ENCODE results near the gene TRPM5. TPM values are rescaled to one million over a fixed set of nuclear protein-coding genes. Genes with fewer than 3 reads are reported as not detected.
A peak's percentile ranks its signal among the peaks of the same experiment; 100 is the strongest.

The TRPM5 gene
- total and polyA plus RNA-seq, 9 of the 15 experiments (the other 6 are each of a cell fraction or from before 2014, with no cell fraction given), result not detected

- no peak for TF ChIP-seq TEAD1 (CRISPR knock-in tag; IDR thresholded peaks at IDR 0.05)
- TF ChIP-seq ETS1 (conservative IDR thresholded peaks at IDR 0.05; ENCODE audit: control insufficient read depth, low read depth, low read length), result no peak
- TF ChIP-seq ARHGAP35 (IDR thresholded peaks at IDR 0.05; ENCODE audit: partially characterized antibody), result no peak
- no peak for TF ChIP-seq DIDO1 (tag; IDR thresholded peaks at IDR 0.05; ENCODE audit: low read depth)
- no peak for TF ChIP-seq ZNF280B (CRISPR knock-in tag; IDR thresholded peaks at IDR 0.05)
- TF ChIP-seq PTRF (tag; IDR thresholded peaks at IDR 0.05), result no peak
- no peak for TF ChIP-seq BHLHE40 (IDR thresholded peaks at IDR 0.05; ENCODE audit: low read length)
Observed at GRCh38 chr11:2488004-2488403, 43.7 kb upstream of the TRPM5 start (continued).

- H4K20me1 ChIP-seq (replicated peaks; ENCODE audit: control insufficient read depth, insufficient read depth, low read length), result no peaks in the 10 kb centered on the region
- intact Hi-C loops (cut with micrococcal nuclease), result no loop called here
- FAIRE-seq (no peak), DNase-seq (ENCODE audit: extremely low read depth in 1 of 4, low spot score in 3 of 4) (peak in 1 of 4 experiments; percentile 1), ATAC-seq (no peak)
- ChIA-PET POLR2A (no interaction called here), CTCF (ENCODE audit: low intra/inter-chr PET ratio) (no interaction called here)
- WGBS (ENCODE audit: insufficient coverage, low coverage, missing lambda C conversion rate), result 26% methylated on average over 16 of the region's 16 CpGs
- H3K27ac ChIP-seq (ENCODE audit: extremely low read depth, low read depth, low read length), result no peak overlapping the region
- H3K36me3 ChIP-seq (ENCODE audit: control insufficient read depth, insufficient read depth, low read length), result no peaks in the 10 kb centered on the region
- H3K9me3 ChIP-seq (replicated peaks; ENCODE audit: control insufficient read depth, insufficient read depth, low read depth, low read length), result no peaks in the 10 kb centered on the region; the same call in 1 of the 2 replicates
- peaks cover 4 to 31% of the 10 kb centered on the region in 2 experiments; a peak in 4 of 5 replicates for H3K27me3 ChIP-seq (ENCODE audit: control insufficient read depth in 2 of 2, insufficient read depth in 2 of 2, low read length in 2 of 2)
- BruUV-seq (replicated peaks), result no TSS peak
- H3K9ac ChIP-seq (ENCODE audit: insufficient read depth in 1 of 2, low read depth in 2 of 2, low read length in 2 of 2), result no peak overlapping the region
- H2AFZ ChIP-seq (ENCODE audit: low read depth, low read length), result no peak overlapping the region
- H3K9me1 ChIP-seq (ENCODE audit: control insufficient read depth, insufficient read depth, low read length), result no peaks in the 10 kb centered on the region
- H3K4me2 ChIP-seq (ENCODE audit: insufficient read depth, low read length), result no peak overlapping the region
- H3K4me1 ChIP-seq (replicated peaks in 1 of 2; ENCODE audit: control insufficient read depth in 2 of 2, insufficient read depth in 2 of 2, low read length in 2 of 2), result no peaks in the 10 kb centered on the region
- H3K4me3 ChIP-seq, result no peak overlapping the region
- in situ Hi-C loops (cut with MboI), result no loop called here
- no peaks in the 10 kb centered on the region for H3K79me2 ChIP-seq (ENCODE audit: control insufficient read depth, insufficient read depth, low read length)
- TF ChIP-seq ESRRA (IDR thresholded peaks at IDR 0.05; ENCODE audit: borderline replicate concordance, low read depth) (no peak), ZBTB7A (IDR thresholded peaks at IDR 0.05; ENCODE audit: borderline replicate concordance, control insufficient read depth, low read depth, low read length) (no peak), ZNF408 (CRISPR knock-in tag; IDR thresholded peaks at IDR 0.05; ENCODE audit: low read depth) (no peak)
Observed at GRCh38 chr11:2484576-2485125, 40.3 kb upstream of the TRPM5 start.

All from K562 (cell line).